Omental fat pad (tissue), 4 donors: Measurements from ENCODE around the gene ST3GAL5. TPM values are rescaled to one million over a fixed set of nuclear protein-coding genes. Genes with fewer than 3 reads are reported as not detected.

ENCODE experiments used
- ATAC-seq: fragments of 150-250 bp; one replicate; pipeline ENCODE4 v1.9.1; 2016; ENCODE audit warnings: mild to moderate bottlenecking, moderate library complexity; ENCODE audit not compliant: low FRiP score
- DNase-seq: peaks from one replicate; pipeline ENCODE4 v3.0.0-alpha.2; 2019; ENCODE audit warnings: low spot score
- total RNA-seq, 4 donors: library from RNA; depleted of rRNA; stranded (reverse); fragments of >200 nt; gene quantifications; one replicate each; pipeline ENCODE4 v1.1.0, GENCODE V29; 2016
- TF ChIP-seq, protein P1 (sequence below), 3 donors: fragments of 450-650 bp; IDR thresholded peaks; one replicate each; pipeline ENCODE4 v1.5.1; 2016 to 2017; ENCODE audit warnings: antibody characterized with exemption in 3 of 3, mild to moderate bottlenecking in 3 of 3, moderate library complexity in 2 of 3

ST3GAL5 gene
- 10 to 100 TPM; 41.7 to 89.5 (median 59.4) TPM for total RNA-seq

DNA sequence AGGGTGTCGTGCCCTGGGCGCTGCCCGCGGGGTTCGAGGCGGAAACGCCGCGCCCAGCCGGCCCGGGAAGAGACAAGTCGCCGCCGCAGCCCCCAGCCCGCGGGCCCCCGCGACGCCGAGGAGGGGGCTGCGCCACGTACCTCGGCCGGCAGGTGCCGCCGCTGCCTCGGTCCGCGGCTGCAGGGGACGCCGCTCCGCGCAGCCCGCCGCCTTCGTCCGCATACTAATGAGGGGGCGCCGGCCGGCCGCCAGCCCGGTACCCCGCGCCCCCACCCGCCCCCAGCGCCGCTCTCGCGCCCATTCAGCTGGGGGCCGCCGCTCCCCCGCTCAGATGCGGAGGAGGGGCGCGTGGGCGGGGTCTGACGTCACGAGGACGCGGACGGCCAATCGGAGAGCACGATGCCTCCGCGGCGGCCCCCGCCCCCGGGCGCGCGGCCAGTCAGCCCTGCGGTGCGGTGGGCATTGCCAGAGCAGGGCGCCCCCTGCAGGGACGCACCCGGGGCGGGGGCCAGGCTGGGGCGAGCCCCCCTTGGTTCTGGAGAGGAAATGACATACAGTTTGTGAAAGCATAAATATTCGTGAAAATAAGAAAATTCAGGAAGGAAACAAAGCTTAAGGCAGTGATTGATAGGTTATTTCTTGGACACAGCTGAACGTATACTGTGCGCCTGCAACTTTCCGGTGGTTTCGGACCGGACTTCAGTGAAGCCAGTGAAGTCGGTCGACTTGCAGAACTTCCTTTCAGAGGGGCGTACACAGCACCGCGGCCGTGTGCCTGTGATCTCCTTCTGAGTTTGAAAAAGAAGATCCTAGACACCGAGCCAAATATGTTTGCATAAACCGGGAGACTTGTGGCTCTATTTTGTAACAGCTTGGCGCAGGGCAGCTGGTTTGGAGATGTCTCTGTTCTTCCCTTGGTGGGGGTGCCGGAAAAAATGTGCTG, at the start of gene ST3GAL5:
TSS of gene ST3GAL5 (minus strand) at position 307 of the 943 bp plus-strand sequence. CDS start at position 222, 85 bp downstream.
- DNase-seq: peak; percentile 74
- ATAC-seq: peak; percentile 68
- TF ChIP-seq, protein P1, sequence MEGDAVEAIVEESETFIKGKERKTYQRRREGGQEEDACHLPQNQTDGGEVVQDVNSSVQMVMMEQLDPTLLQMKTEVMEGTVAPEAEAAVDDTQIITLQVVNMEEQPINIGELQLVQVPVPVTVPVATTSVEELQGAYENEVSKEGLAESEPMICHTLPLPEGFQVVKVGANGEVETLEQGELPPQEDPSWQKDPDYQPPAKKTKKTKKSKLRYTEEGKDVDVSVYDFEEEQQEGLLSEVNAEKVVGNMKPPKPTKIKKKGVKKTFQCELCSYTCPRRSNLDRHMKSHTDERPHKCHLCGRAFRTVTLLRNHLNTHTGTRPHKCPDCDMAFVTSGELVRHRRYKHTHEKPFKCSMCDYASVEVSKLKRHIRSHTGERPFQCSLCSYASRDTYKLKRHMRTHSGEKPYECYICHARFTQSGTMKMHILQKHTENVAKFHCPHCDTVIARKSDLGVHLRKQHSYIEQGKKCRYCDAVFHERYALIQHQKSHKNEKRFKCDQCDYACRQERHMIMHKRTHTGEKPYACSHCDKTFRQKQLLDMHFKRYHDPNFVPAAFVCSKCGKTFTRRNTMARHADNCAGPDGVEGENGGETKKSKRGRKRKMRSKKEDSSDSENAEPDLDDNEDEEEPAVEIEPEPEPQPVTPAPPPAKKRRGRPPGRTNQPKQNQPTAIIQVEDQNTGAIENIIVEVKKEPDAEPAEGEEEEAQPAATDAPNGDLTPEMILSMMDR (IDR thresholded peaks at IDR 0.05): peak in 1 of 3 donors; percentile 30

DNA sequence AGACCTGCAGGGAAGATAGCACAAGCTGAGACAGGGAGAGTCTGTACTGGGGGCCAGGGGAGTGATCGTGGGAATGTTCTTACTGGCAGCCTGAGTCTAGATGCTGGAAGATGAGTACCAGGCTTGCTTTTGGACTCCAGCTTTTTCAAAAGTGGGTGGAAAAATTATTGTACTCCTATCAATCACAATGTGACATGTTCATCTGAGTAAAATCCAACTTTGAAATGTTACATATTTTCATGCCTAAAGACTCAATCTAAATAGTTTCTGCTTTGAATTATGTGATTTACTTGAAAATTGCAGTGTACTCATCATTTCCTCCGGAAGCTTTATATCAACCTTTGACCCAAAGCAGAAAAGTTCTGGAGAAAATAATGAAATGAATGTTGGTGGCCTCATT, 49.7 kb upstream of the ST3GAL5 start:
- TF ChIP-seq, protein P1 (IDR thresholded peaks at IDR 0.05): no peak
- no peak for ATAC-seq

DNA sequence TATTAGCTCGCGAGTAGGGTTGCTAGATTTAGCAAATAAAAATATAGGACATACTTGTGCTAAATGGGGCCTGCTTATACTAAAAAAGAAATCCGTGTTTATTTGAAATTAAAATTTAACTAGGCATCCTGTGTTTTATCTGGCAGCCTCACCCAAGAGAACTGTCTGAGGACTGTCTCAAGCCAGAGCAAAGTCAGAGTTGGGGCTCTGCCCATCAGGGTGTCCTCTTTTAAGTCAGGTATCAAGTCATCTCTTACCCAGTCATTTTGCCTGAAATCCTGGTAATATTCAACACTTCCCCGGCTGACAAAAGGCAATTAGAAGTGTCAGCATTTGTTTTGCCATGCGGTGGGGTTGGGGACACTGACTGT, 48.3 kb upstream of the ST3GAL5 start:
- ATAC-seq (no peak), DNase-seq (no peak)
- TF ChIP-seq, protein P1 (IDR thresholded peaks at IDR 0.05): no peak

More for the DNA sequence above, 49.7 kb upstream of the ST3GAL5 start:
- DNase-seq: no peak

DNA sequence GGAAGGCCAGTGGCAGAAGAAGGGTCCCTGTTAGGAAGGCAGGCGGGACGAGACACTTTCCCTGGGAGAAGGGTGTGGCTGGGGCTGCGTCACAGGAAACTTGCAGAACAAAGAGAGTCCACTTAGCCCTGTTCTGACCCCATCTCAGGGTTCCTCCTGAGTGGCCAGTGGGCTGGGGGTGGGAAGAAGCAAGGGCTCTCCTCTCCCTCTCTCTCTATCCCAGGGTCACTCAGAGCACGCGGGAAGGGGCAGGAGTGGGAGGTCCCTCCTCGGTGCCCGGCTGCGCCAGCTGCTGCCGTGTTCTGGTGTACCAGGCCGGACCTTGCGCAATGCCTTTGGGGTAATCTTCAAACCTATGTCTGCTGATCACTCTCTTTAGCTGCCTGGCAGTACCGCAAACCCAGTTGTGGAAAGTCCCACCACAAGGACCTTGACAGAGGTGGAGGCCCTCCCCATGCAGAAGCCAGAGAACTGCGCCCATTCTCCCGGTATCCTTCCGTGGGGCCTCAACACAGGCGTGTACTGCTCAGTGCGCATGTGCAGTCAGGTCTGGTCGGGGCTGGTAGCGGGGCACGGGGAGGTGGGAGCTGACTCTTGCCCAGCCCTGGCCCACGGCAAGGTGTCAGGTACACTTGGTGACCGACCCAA, 47.8 kb upstream of the ST3GAL5 start:
- ATAC-seq (peak; percentile 13), DNase-seq (no peak)
- TF ChIP-seq, protein P1 (IDR thresholded peaks at IDR 0.05): no peak

DNA sequence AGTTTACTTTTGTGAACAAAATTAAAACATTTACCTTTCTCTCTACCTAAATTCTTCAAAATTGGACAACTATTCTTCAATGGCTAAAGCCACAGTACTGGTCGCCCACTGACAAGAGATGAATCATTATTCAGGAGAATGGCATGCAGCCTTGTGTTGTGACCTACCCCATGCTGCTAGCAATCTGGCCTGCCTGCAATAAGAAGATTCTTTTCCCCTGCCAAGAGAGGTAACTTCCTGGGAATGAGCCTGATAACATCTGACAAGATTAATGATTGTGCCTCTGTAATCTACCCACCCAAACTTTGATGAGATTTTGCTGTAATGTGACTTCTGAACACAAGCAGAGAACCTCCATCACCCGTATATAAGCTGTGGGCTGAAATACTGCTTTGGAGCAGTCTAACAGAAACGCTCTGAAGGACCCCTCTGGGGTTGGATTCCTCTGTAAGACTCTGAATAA, 47.0 kb upstream of the ST3GAL5 start:
- peak; percentile 57 for ATAC-seq
- TF ChIP-seq, protein P1 (IDR thresholded peaks at IDR 0.05): no peak

DNA sequence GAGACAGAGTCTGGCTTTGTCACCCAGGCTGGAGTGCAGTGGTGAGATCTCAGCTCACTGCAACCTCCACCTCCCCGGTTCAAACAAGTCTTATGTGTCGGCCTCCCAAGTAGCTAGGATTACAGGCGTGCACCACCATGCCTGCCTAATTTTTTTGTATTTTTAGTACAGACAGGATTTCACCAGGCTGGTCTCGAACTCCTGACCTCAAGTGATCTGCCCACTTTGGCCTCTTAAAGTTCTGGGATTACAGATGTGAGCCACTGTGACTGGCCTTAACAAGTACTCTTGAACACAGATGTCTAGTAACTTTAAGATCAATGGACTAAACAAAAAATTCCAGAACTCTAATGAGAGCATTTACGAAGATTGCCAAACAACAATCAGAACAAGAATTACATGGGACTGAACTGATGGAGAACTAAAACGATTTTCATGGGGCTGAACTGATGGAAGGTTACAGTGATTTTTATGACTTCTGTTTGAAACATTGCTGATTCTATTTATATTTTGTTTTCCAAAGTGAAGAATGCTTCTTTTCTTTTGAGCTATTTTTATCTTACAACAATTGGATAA, 46.5 kb upstream of the ST3GAL5 start:
- ATAC-seq: no peak
- no peak for DNase-seq
- TF ChIP-seq, protein P1 (IDR thresholded peaks at IDR 0.05): no peak

More for the DNA sequence above, 47.0 kb upstream of the ST3GAL5 start:
- DNase-seq: no peak
